Heart left ventricle (tissue), 13 donors: Measurements from ENCODE around the gene DUSP7.

ENCODE experiments used
- POLR2A ChIP-seq, 2 donors: fragments of 450-650 bp; IDR thresholded peaks; one replicate each; pipeline ENCODE4 v1.6.1; 2017; ENCODE audit warnings: antibody characterized with exemption in 2 of 2, mild to moderate bottlenecking in 2 of 2, moderate library complexity in 2 of 2
- TF ChIP-seq, protein P1 (sequence below), 12 donors: fragments of 200-600 bp; sonication (generic) in 4 of 12; IDR thresholded peaks; one replicate each; pipeline versions ENCODE4 v1.5.0 to v1.8.0; 2018 to 2022; ENCODE audit warnings: antibody characterized with exemption in 12 of 12, mild to moderate bottlenecking in 5 of 12
- donor health status: ischemic (EF 13 %, LVEDD 7.1; RV severe dilation, severe dysfunction).
- donor health status: DM: no; HTN: yes; CAD: no.
- donor health status: DM: no; HTN: no; CAD: no.
- donor health status: ischemic (EF 25% LVEDD 6.9; RV normal size, moderate dysfunction).
- donor health status: ischemic (EF 25% LVEDD 5.7; RV mildly dilated, moderate dysfunction).
- donor health status: ischemic (EF 35%, LVEDD 5.7; RV mildly dilated, moderate dysfunction).
- donor health status: nonischemic (EF 11% LVEDD 7.7; RV severe dilation, severe dysfunction).
- donor health status: DM: yes; HTN: yes; CAD: no.
- donor health status: PGD.
- donor health status: ischemic (EF 29% LVEDD 5.4; RV normal size, mild dysfunction).
- donor health status: nonischemic (EF 23%, LVEDD 6.1; RV moderate dilation, normal function).

DNA sequence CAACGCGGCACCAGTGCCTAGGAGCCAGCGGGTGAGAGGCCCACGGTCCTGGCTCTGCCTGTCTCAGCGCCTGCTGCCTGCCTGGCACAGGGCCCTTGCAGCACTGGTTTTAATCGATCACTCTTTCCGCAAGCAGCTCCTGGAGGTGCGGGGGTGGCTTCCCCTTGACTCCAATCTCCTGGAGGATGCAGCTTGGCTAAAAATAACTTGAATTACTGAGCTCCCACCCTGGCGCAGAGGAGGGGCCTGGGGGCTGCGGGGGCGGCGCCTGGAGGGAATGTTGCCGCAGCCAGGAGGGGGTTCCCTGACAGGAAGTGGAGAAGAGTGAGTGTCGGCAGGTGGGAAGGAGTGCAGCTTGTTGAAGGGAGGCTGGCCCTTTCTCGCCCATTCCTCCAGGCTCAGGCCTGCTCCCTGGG lies 50.8 kb downstream of the DUSP7 start:
- TF ChIP-seq POLR2A (IDR thresholded peaks at IDR 0.05) = no peak
- TF ChIP-seq, protein P1, sequence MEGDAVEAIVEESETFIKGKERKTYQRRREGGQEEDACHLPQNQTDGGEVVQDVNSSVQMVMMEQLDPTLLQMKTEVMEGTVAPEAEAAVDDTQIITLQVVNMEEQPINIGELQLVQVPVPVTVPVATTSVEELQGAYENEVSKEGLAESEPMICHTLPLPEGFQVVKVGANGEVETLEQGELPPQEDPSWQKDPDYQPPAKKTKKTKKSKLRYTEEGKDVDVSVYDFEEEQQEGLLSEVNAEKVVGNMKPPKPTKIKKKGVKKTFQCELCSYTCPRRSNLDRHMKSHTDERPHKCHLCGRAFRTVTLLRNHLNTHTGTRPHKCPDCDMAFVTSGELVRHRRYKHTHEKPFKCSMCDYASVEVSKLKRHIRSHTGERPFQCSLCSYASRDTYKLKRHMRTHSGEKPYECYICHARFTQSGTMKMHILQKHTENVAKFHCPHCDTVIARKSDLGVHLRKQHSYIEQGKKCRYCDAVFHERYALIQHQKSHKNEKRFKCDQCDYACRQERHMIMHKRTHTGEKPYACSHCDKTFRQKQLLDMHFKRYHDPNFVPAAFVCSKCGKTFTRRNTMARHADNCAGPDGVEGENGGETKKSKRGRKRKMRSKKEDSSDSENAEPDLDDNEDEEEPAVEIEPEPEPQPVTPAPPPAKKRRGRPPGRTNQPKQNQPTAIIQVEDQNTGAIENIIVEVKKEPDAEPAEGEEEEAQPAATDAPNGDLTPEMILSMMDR (IDR thresholded peaks at IDR 0.05) = peak in 1 of 12 donors; percentile 14
